ENCODE measurements around the gene EXOC1.

Gene EXOC1

GRCh38 chr4:55853484-55854046, at the start of gene EXOC1:
Gene EXOC1 (plus strand): TSS chr4:55853648. CDS start chr4:55858324, 4,676 bp downstream.
- no peak for TF ChIP-seq CTCF (IDR thresholded peaks at IDR 0.05; ENCODE audit: unreplicated experiment in 3 of 3)
- Mint-ChIP-seq H3K27me3 (ENCODE audit: low read depth) (peaks cover 18% of the 10 kb centered on the region), H3K4me1 (no peaks in the 10 kb centered on the region)

GRCh38 chr4:55807556-55807955, 45.9 kb upstream of the EXOC1 start:
- Mint-ChIP-seq H3K27ac (no peak overlapping the region), H3K36me3 (ENCODE audit: low read depth) (no peaks in the 10 kb centered on the region), H3K27me3 (ENCODE audit: low read depth) (peaks cover 3% of the 10 kb centered on the region), H3K4me1 (no peaks in the 10 kb centered on the region), H3K4me3 (no peak overlapping the region), H3K9me3 (no peaks in the 10 kb centered on the region)
- no peak for TF ChIP-seq CTCF (IDR thresholded peaks at IDR 0.05; ENCODE audit: unreplicated experiment in 3 of 3)

More at GRCh38 chr4:55853484-55854046, at the start of gene EXOC1:
- Mint-ChIP-seq H3K27ac (peak within 1 kb of the TSS; percentile 75 to 91 (median 85)), H3K4me3 (peak within 1 kb of the TSS; percentile 19 to 62 (median 43)), H3K9me3 (peaks cover 5% of the 10 kb centered on the region), H3K36me3 (ENCODE audit: low read depth) (peaks cover 13% of the 10 kb centered on the region)

- no peak for TF ChIP-seq CTCF (IDR thresholded peaks at IDR 0.05; ENCODE audit: unreplicated experiment in 3 of 3)
- H3K27ac Mint-ChIP-seq, result no peak overlapping the region
- H3K4me1 Mint-ChIP-seq, result no peaks in the 10 kb centered on the region
- no peak overlapping the region for H3K4me3 Mint-ChIP-seq
- H3K36me3 Mint-ChIP-seq (ENCODE audit: low read depth), result no peaks in the 10 kb centered on the region
- H3K27me3 Mint-ChIP-seq (ENCODE audit: low read depth), result peaks cover 7% of the 10 kb centered on the region
- H3K9me3 Mint-ChIP-seq, result no peaks in the 10 kb centered on the region
Observed at GRCh38 chr4:55808186-55808585, 45.3 kb upstream of the EXOC1 start.

- Mint-ChIP-seq H3K27ac (no peak overlapping the region), H3K4me3 (no peak overlapping the region), H3K9me3 (no peaks in the 10 kb centered on the region), H3K36me3 (ENCODE audit: low read depth) (no peaks in the 10 kb centered on the region), H3K4me1 (no peaks in the 10 kb centered on the region), H3K27me3 (ENCODE audit: low read depth) (peaks cover 7% of the 10 kb centered on the region)
- no peak for TF ChIP-seq CTCF (IDR thresholded peaks at IDR 0.05; ENCODE audit: unreplicated experiment in 3 of 3)
Observed at GRCh38 chr4:55808632-55809031, 44.8 kb upstream of the EXOC1 start.

GRCh38 chr4:55817691-55818090, 35.8 kb upstream of the EXOC1 start:
- Mint-ChIP-seq H3K4me1 (peaks cover 6% of the 10 kb centered on the region), H3K4me3 (no peak overlapping the region), H3K27ac (no peak overlapping the region), H3K36me3 (ENCODE audit: low read depth) (no peaks in the 10 kb centered on the region), H3K27me3 (ENCODE audit: low read depth) (peaks cover 16% of the 10 kb centered on the region), H3K9me3 (no peaks in the 10 kb centered on the region)
- no peak for TF ChIP-seq CTCF (IDR thresholded peaks at IDR 0.05; ENCODE audit: unreplicated experiment in 3 of 3)

GRCh38 chr4:55819634-55820033, 33.8 kb upstream of the EXOC1 start, which contains the start of gene EXOC1L:
Gene EXOC1L (plus strand): TSS chr4:55819790. CDS start chr4:55820027, 237 bp downstream.
- TF ChIP-seq CTCF (IDR thresholded peaks at IDR 0.05; ENCODE audit: unreplicated experiment in 3 of 3), result no peak
- no peak within 1 kb of the TSS for H3K27ac Mint-ChIP-seq
- H3K27me3 Mint-ChIP-seq (ENCODE audit: low read depth), result peaks cover 12% of the 10 kb centered on the region
- peaks cover 6% of the 10 kb centered on the region for H3K4me1 Mint-ChIP-seq
- H3K9me3 Mint-ChIP-seq, result no peaks in the 10 kb centered on the region
- no peaks in the 10 kb centered on the region for H3K36me3 Mint-ChIP-seq (ENCODE audit: low read depth)
- H3K4me3 Mint-ChIP-seq, result peak within 1 kb of the TSS; percentile 71 to 78 (median 72)
